WTC11 (cell line): Measurements from ENCODE around the gene CHD6. TPM values are rescaled to one million over a fixed set of nuclear protein-coding genes. Genes with fewer than 3 reads are reported as not detected.

ENCODE experiments used
- ATAC-seq: fragments of 200-7000 bp; cut with Tn5 transposase; 2 replicates; pipeline ENCODE4 v1.10.0; 2021; ENCODE audit warnings: mild to moderate bottlenecking, moderate library complexity
- CTCF ChIA-PET: fragments of 300-600 bp; sonication (Branson Sonifier 250); formaldehyde crosslinking; loops from one replicate; lab custom pipeline; 2021; ENCODE audit warnings: antibody characterized with exemption; lab: Charles Lee
- POLR2A ChIA-PET: fragments of 350-600 bp; sonication (Branson Sonifier 250); formaldehyde crosslinking; loops from one replicate; lab custom pipeline; 2021; ENCODE audit warnings: antibody characterized with exemption; lab: Charles Lee
- DNase-seq: peaks from one replicate; pipeline ENCODE4 v3.0.0; 2021; ENCODE audit warnings: low spot score
- H3K27ac Mint-ChIP-seq: 2 replicates; pipeline ENCODE4 v1.8.0; 2021; ENCODE audit warnings: mixed read lengths
- H3K27me3 Mint-ChIP-seq: 2 replicates; pipeline ENCODE4 v1.8.0; 2021; ENCODE audit warnings: low read depth, mild to moderate bottlenecking, moderate library complexity, mixed read lengths
- H3K36me3 Mint-ChIP-seq: 2 replicates; pipeline ENCODE4 v1.8.0; 2021; ENCODE audit warnings: mixed read lengths
- H3K4me1 Mint-ChIP-seq: 2 replicates; pipeline ENCODE4 v1.8.0; 2022; ENCODE audit warnings: mixed read lengths
- H3K4me3 Mint-ChIP-seq: 2 replicates; pipeline ENCODE4 v1.8.0; 2021; ENCODE audit warnings: mild to moderate bottlenecking, moderate library complexity, mixed read lengths
- H3K9me3 Mint-ChIP-seq: 2 replicates; pipeline ENCODE4 v1.8.0; 2021; ENCODE audit warnings: mixed read lengths
- ATF2 ChIP-seq: sonication (generic); formaldehyde crosslinking; IDR thresholded peaks from 2 replicates; pipeline ENCODE4 v1.8.1; 2022; ENCODE audit warnings: low read depth, missing genetic modification reagents, borderline replicate concordance
- CREB1 ChIP-seq: sonication (generic); formaldehyde crosslinking; IDR thresholded peaks from 2 replicates; pipeline ENCODE4 v1.8.0; 2023; ENCODE audit warnings: mild to moderate bottlenecking, missing genetic modification reagents
- EMX1 ChIP-seq: fragments of 250-450 bp; sonication (Bioruptor Pico); IDR thresholded peaks from 2 replicates; pipeline ENCODE4 v1.8.0; 2021; ENCODE audit warnings: mild to moderate bottlenecking
- ESRRA ChIP-seq: sonication (generic); formaldehyde crosslinking; IDR thresholded peaks from 2 replicates; pipeline ENCODE4 v1.8.1; 2022; ENCODE audit warnings: mild to moderate bottlenecking, missing genetic modification reagents, borderline replicate concordance
- ETV6 ChIP-seq: sonication (generic); formaldehyde crosslinking; IDR thresholded peaks from 2 replicates; pipeline ENCODE4 v1.8.1; 2022; ENCODE audit warnings: mild to moderate bottlenecking, missing genetic modification reagents
- FOXK1 ChIP-seq: sonication (generic); formaldehyde crosslinking; IDR thresholded peaks from 2 replicates; pipeline ENCODE4 v1.8.0; 2022; ENCODE audit warnings: mild to moderate bottlenecking, moderate library complexity, missing genetic modification reagents
- HMGXB4 ChIP-seq: sonication (generic); formaldehyde crosslinking; IDR thresholded peaks from 2 replicates; pipeline ENCODE4 v1.8.1; 2023; ENCODE audit warnings: mild to moderate bottlenecking, moderate library complexity, missing genetic modification reagents
- JUN ChIP-seq: sonication (generic); formaldehyde crosslinking; IDR thresholded peaks from 2 replicates; pipeline ENCODE4 v1.8.0; 2023; ENCODE audit warnings: mild to moderate bottlenecking, missing genetic modification reagents
- MYBL2 ChIP-seq: sonication (generic); formaldehyde crosslinking; IDR thresholded peaks from 2 replicates; pipeline ENCODE4 v1.8.1; 2023; ENCODE audit warnings: mild to moderate bottlenecking, moderate library complexity, missing genetic modification reagents
- NR2C2 ChIP-seq: sonication (generic); formaldehyde crosslinking; IDR thresholded peaks from 2 replicates; pipeline ENCODE4 v1.8.0; 2022; ENCODE audit warnings: mild to moderate bottlenecking, missing genetic modification reagents
- OVOL2 ChIP-seq: fragments of 250-450 bp; sonication (Bioruptor Pico); IDR thresholded peaks from 2 replicates; pipeline ENCODE4 v1.9.0; 2021; ENCODE audit warnings: mild to moderate bottlenecking, borderline replicate concordance
- PRRX2 ChIP-seq: fragments of 250-450 bp; sonication (Bioruptor Pico); IDR thresholded peaks from 2 replicates; pipeline ENCODE4 v1.8.0; 2021; ENCODE audit warnings: mild to moderate bottlenecking
- SMAD4 ChIP-seq: sonication (generic); formaldehyde crosslinking; IDR thresholded peaks from 2 replicates; pipeline ENCODE4 v1.8.0; 2022; ENCODE audit warnings: mild to moderate bottlenecking, missing genetic modification reagents
- SOX15 ChIP-seq: fragments of 250-450 bp; sonication (Bioruptor Pico); IDR thresholded peaks from 2 replicates; pipeline ENCODE4 v1.9.0; 2021; ENCODE audit warnings: mild to moderate bottlenecking
- TEAD1 ChIP-seq: sonication (generic); formaldehyde crosslinking; IDR thresholded peaks from 2 replicates; pipeline ENCODE4 v1.8.0; 2022; ENCODE audit warnings: mild to moderate bottlenecking, missing genetic modification reagents
- TP53 ChIP-seq: sonication (generic); formaldehyde crosslinking; IDR thresholded peaks from 2 replicates; pipeline ENCODE4 v1.8.1; 2023; ENCODE audit warnings: mild to moderate bottlenecking, missing genetic modification reagents
- USF2 ChIP-seq: sonication (generic); formaldehyde crosslinking; IDR thresholded peaks from 2 replicates; pipeline ENCODE4 v1.8.1; 2023; ENCODE audit warnings: mild to moderate bottlenecking, missing genetic modification reagents, moderate library complexity
- ZNF121 ChIP-seq: sonication (generic); formaldehyde crosslinking; IDR thresholded peaks from 2 replicates; pipeline ENCODE4 v1.8.0; 2023; ENCODE audit warnings: missing genetic modification reagents
- ZNF263 ChIP-seq: sonication (generic); formaldehyde crosslinking; IDR thresholded peaks from 2 replicates; pipeline ENCODE4 v1.8.1; 2022; ENCODE audit warnings: low read depth, mild to moderate bottlenecking, moderate library complexity, missing genetic modification reagents
- ZNF416 ChIP-seq: fragments of 250-450 bp; sonication (Bioruptor Pico); IDR thresholded peaks from 2 replicates; pipeline ENCODE4 v1.9.0; 2021; ENCODE audit warnings: mild to moderate bottlenecking, inconsistent platforms
- total RNA-seq: library from RNA; stranded (reverse); gene quantifications from 3 replicates; pipeline ENCODE4 v1.2.3, GENCODE V29; 2021
- TF ChIP-seq, protein P1 (sequence below): sonication (generic); formaldehyde crosslinking; IDR thresholded peaks from 2 replicates; pipeline ENCODE4 v1.8.0; 2022; ENCODE audit warnings: mild to moderate bottlenecking, missing genetic modification reagents
- TF ChIP-seq, protein P2 (sequence below): sonication (generic); formaldehyde crosslinking; IDR thresholded peaks from 2 replicates; pipeline ENCODE4 v1.8.1; 2023; ENCODE audit warnings: mild to moderate bottlenecking, missing genetic modification reagents
- TF ChIP-seq, protein P3 (sequence below): fragments of 250-450 bp; sonication (Bioruptor Pico); conservative IDR thresholded peaks from 2 replicates; pipeline ENCODE4 v1.9.0; 2021; ENCODE audit warnings: mild to moderate bottlenecking
- TF ChIP-seq, protein P4 (sequence below): sonication (generic); formaldehyde crosslinking; conservative IDR thresholded peaks from 2 replicates; pipeline ENCODE4 v1.8.1; 2022; ENCODE audit warnings: mild to moderate bottlenecking, missing genetic modification reagents
- TF ChIP-seq, protein P5 (sequence below): fragments of 200-600 bp; IDR thresholded peaks from 2 replicates; pipeline ENCODE4 v1.8.0; 2022; ENCODE audit warnings: antibody characterized with exemption

CHD6 gene
- total RNA-seq, 1 experiment from 2014 or later: 52.1 TPM

- H3K27ac Mint-ChIP-seq: no peak overlapping the region
- no peak overlapping the region for H3K4me3 Mint-ChIP-seq
- DNase-seq: no peak
- H3K27me3 Mint-ChIP-seq: no peaks in the 10 kb centered on the region
- no peak for ATAC-seq
- ChIA-PET CTCF (no interaction called here), POLR2A (no interaction called here)
- H3K9me3 Mint-ChIP-seq: no peaks in the 10 kb centered on the region
- no peaks in the 10 kb centered on the region for H3K4me1 Mint-ChIP-seq
- H3K36me3 Mint-ChIP-seq: peaks cover 80% of the 10 kb centered on the region
- no peak for TF ChIP-seq NR2C2 (CRISPR knock-in tag)
- TF ChIP-seq EMX1: no peak
- TF ChIP-seq CREB1 (CRISPR knock-in tag): no peak
- TF ChIP-seq, protein P1, sequence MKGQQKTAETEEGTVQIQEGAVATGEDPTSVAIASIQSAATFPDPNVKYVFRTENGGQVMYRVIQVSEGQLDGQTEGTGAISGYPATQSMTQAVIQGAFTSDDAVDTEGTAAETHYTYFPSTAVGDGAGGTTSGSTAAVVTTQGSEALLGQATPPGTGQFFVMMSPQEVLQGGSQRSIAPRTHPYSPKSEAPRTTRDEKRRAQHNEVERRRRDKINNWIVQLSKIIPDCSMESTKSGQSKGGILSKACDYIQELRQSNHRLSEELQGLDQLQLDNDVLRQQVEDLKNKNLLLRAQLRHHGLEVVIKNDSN: no peak
- no peak for TF ChIP-seq ZNF263 (CRISPR knock-in tag)
- TF ChIP-seq, protein P2, sequence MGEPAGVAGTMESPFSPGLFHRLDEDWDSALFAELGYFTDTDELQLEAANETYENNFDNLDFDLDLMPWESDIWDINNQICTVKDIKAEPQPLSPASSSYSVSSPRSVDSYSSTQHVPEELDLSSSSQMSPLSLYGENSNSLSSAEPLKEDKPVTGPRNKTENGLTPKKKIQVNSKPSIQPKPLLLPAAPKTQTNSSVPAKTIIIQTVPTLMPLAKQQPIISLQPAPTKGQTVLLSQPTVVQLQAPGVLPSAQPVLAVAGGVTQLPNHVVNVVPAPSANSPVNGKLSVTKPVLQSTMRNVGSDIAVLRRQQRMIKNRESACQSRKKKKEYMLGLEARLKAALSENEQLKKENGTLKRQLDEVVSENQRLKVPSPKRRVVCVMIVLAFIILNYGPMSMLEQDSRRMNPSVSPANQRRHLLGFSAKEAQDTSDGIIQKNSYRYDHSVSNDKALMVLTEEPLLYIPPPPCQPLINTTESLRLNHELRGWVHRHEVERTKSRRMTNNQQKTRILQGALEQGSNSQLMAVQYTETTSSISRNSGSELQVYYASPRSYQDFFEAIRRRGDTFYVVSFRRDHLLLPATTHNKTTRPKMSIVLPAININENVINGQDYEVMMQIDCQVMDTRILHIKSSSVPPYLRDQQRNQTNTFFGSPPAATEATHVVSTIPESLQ (CRISPR knock-in tag): no peak
- no peak for TF ChIP-seq JUN (CRISPR knock-in tag)
- TF ChIP-seq, protein P3, sequence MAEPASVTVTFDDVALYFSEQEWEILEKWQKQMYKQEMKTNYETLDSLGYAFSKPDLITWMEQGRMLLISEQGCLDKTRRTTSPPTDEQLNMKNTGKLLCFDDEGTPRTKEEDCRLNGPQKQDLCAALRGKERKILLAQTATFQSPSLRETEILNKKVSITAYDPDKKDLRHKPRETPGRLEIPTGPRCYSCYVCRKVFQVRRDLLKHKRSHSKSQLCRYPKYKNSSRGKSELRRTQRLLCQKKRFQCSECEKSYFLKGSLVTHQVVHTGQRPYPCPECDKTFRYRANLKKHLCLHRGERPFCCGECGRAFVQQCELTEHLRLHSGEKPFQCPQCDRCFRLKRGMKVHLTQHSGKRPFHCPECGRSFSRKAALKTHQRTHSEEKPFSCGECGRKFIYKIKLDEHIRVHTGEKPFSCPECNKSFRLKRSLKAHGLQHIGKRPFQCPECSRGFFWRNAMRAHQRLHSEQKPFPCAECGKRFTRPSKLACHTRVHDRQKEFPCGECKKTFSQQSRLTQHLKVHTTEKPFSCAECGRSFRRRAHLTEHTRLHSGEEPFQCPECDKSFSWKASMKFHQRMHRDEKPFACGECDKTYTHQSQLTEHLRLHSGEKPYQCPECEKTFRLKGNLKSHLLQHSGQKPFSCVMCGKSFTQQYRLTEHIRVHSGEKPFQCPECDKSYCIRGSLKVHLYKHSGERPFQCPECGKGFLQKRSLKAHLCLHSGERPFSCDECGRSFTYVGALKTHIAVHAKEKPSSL (CRISPR knock-in tag): no peak
- no peak for TF ChIP-seq ETV6
- TF ChIP-seq ESRRA (CRISPR knock-in tag): no peak
- TF ChIP-seq ATF2 (CRISPR knock-in tag): no peak
- no peak for TF ChIP-seq TP53
- TF ChIP-seq SMAD4 (CRISPR knock-in tag): no peak
- TF ChIP-seq TEAD1 (CRISPR knock-in tag): no peak
- no peak for TF ChIP-seq PRRX2 (CRISPR knock-in tag)
- no peak for TF ChIP-seq OVOL2 (CRISPR knock-in tag)
These were observed 171.2 kb downstream of the CHD6 start for GRCh38 chr20:41447006-41447405.

DNA sequence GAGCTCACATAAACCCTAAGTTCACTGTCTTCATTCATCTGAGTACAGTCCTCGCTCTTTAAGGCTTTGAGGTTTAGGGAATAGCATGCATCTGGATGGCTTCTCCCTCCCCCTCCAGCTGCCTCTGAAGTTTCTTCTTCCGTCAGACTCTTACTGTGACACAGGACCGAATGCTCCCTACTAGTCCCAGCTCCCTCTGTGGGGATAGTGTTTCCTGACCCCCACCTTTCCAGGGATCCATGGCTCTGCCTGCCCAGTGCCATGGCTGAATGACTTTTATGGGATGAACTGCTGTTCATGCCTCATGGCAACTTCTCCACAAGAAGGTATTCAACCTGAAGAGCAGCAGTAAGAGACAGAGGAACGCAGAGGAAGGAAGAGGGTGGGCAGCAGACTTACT is 171.7 kb downstream of the CHD6 start:
- no peaks in the 10 kb centered on the region for H3K4me1 Mint-ChIP-seq
- ChIA-PET POLR2A (no interaction called here), CTCF (no interaction called here)
- no peak for DNase-seq
- H3K27me3 Mint-ChIP-seq: no peaks in the 10 kb centered on the region
- H3K36me3 Mint-ChIP-seq: peaks cover 80% of the 10 kb centered on the region
- ATAC-seq: no peak
- H3K27ac Mint-ChIP-seq: no peak overlapping the region
- no peak overlapping the region for H3K4me3 Mint-ChIP-seq
- H3K9me3 Mint-ChIP-seq: no peaks in the 10 kb centered on the region
- TF ChIP-seq ZNF121 (no peak), SOX15 (CRISPR knock-in tag) (no peak), FOXK1 (CRISPR knock-in tag) (no peak), HMGXB4 (CRISPR knock-in tag) (no peak), ZNF416 (CRISPR knock-in tag) (no peak), USF2 (CRISPR knock-in tag) (no peak), MYBL2 (CRISPR knock-in tag) (no peak), ZNF263 (CRISPR knock-in tag) (no peak)
- TF ChIP-seq, protein P4, sequence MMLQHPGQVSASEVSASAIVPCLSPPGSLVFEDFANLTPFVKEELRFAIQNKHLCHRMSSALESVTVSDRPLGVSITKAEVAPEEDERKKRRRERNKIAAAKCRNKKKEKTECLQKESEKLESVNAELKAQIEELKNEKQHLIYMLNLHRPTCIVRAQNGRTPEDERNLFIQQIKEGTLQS (CRISPR knock-in tag): no peak
- TF ChIP-seq, protein P5, sequence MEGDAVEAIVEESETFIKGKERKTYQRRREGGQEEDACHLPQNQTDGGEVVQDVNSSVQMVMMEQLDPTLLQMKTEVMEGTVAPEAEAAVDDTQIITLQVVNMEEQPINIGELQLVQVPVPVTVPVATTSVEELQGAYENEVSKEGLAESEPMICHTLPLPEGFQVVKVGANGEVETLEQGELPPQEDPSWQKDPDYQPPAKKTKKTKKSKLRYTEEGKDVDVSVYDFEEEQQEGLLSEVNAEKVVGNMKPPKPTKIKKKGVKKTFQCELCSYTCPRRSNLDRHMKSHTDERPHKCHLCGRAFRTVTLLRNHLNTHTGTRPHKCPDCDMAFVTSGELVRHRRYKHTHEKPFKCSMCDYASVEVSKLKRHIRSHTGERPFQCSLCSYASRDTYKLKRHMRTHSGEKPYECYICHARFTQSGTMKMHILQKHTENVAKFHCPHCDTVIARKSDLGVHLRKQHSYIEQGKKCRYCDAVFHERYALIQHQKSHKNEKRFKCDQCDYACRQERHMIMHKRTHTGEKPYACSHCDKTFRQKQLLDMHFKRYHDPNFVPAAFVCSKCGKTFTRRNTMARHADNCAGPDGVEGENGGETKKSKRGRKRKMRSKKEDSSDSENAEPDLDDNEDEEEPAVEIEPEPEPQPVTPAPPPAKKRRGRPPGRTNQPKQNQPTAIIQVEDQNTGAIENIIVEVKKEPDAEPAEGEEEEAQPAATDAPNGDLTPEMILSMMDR: no peak
- TF ChIP-seq, protein P1: no peak
